MV-4-11 (cell line): ENCODE results near the gene COX19.

ENCODE experiments used
- DNase-seq: peaks from one replicate; lab custom pipeline; 2025; lab: John Stamatoyannopoulos, UW

The COX19 gene

DNA sequence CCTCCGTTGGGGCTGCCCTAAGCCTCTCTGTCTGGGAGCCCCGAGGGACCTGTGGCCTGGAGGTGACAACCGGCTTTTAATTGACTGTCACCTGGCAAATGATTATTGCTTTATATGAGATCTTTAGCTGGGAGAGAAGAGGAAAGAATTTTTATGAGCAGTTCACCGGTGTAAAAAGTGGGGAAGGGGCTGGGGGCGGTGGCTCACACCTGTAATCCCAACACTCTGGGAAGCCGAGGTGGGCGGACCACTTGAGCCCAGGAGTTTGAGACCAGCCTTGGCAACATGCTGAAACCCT lies 2.6 kb upstream of the COX19 start:
- DNase-seq: no peak

DNA sequence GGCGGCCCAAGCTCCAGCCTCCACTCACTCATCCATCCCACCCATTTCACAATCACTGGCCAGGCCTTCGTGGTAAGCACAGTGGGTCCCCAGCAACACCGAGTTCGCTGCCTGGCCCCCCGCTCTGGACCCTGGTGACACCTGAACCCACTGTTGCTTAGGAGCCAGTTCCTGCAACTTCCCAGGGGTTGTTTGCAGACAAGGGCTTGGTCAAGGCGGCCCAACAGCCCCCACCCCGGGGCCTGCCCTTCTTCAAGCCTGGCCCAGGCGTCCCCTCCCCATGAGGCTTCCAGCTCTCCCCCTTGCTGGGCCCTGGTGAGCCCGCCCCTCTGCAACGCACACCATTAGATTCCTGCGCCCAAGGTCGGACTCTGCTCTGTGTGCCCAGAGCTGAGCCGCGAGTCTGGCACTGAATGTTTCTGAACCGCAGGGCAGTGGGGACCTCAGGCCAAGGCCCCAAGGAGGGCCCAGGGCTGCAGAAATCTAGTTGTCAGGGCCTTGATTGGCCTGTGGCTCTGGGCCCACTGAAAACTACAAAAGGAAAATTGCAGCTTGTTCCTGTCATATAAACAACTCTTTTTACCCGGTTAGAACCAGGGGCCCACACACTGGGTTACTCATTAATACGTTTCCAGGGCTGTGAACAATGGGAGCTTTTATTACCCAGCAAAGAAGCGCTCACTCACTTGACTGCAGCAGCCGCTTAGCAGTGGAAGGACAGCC lies 2.1 kb upstream of the COX19 start:
- peak; percentile 37 for DNase-seq

DNA sequence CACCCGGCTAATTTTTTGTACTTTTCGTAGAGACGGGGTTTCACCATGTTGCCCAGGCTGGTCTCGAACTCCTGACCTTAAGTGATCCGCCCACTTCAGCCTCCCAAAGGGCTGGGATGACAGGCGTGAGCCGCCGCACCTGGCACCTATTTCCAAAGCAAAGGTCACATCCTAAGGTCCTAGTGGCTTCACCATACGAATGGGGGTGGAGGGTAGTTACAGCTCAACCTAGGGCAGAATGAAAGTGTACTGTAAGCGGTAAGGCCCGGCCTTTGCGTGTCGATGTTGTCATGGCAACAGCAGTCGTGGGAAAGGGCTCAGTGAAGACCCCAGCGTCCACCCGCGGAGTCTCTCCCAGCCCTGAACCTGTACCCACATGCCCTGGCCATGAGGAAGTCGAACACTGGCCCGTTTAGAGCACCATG lies 1.6 kb upstream of the COX19 start:
- no peak for DNase-seq

DNA sequence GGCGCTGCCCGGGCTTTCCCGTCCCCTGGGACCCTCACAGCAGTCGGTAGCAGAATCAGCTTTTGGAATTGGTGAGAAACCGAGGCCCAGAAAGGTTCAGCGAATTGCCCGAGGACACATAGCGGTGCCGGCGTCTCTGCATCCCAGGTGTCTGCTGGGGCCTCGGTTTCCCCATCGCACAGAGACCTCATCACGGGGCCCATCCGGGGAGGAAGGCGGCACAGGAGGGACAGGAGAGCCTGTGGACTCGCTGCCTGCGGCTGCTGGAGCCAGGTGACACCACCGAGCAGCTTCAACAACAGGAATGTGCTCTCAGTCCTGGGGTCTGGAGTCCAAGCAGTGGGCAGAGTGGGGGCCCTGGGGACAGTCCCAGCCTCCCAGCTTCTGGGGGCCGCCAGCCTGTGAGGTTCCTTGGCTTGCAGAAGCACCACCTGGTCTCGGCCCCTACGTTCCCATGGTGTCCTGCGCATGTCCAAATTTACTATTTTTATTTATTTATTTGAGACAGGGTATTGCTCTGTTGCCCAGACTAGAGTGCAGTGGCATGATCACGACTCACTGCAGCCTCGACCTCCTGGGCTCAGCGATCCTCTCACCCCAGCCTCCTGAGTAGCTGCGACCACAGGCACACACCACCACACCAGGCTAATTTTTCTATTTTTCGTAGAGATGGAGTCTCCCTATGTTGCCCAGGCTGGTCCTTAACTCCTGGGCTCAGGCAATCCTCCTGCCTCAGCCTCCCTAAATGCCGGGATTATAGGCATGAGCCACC lies 539 bp upstream of the COX19 start:
- DNase-seq: no peak

DNA sequence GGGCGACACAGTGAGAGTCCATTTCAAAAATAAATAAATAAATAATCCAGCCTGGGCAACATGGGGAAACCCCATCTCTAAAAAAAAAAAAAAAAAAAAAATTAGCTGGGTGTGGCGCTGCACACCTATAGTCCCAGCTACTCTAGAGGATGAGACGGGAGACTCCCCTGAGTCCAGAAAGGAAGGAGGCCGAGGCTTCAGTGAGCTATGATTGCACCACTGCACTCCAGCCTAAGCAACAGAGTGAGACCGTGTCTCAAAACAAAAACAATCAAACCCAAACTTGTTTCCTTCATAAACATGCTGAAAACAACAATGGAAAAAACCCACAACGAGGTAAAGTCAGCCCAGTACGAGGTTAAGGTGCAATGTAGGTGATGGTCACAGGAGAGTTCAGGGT lies 1.2 kb downstream of the COX19 start:
- peak; percentile 21 for DNase-seq

DNA sequence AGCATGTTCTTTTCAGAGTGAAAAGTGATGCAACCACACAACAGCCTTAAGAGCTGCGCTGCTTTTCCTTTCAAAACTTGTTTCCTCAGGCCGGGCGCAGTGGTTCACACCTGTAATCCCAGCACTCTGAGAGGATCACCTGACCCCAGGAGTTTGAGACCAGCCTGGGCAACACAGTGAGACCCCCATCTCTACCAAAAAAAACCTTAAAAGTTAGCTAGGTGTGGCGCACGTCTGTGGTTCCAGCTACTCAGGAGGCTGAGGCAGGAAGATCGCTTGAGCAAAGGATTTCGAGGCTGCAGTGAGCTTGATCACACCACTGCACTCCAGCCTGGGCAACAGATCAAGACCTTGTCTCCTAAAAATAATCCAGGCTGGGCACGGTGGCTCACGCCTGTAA lies 2.0 kb downstream of the COX19 start:
- no peak for DNase-seq

DNA sequence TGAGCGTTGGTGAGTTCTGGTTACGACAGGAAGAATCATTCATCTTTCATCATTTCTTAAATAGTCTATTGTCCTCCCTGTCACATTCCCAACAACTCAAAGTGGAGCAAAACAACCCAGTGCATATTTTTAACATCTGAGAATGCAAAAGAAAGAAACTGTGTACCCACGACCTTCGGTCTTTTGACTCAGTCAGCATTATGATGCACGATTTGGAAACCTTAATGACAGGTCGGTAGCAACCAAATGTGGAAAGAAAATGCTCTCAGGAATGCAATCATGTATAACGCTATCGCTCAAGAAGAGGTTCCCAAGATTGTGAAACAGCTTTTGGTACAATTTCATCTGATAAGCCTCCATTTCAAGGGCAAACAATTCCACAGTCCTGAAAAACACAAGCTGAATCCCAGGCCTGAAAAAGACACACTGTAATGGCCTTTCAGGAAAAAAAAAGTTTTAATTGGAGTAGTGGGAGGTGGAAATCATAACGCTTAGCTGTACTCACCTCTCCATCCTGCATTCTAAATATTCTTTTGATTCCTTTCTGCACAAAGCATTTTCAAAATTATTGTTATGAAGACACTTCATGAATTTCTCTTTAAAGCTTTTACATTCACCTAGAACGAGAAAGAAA lies 2.6 kb downstream of the COX19 start:
- DNase-seq: no peak

DNA sequence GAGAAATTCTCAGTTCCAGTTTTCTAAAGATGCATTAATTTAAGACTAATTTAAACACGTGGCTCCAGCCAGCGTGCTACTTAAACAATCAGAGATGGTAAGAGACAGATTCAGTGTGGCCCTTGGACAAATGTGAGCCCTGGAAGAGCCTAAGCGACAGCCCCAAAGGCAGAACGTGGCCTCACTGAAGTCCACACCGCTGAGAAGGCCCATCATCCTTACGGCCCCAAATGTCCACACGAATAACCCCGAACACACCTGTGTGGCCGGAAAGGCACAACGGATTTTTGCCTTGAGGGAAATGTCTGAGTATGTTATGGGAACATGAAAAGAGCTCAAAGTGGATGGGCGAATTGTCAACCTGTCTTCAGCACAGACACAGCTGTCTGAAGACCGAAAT lies 3.2 kb downstream of the COX19 start:
- no peak for DNase-seq

DNA sequence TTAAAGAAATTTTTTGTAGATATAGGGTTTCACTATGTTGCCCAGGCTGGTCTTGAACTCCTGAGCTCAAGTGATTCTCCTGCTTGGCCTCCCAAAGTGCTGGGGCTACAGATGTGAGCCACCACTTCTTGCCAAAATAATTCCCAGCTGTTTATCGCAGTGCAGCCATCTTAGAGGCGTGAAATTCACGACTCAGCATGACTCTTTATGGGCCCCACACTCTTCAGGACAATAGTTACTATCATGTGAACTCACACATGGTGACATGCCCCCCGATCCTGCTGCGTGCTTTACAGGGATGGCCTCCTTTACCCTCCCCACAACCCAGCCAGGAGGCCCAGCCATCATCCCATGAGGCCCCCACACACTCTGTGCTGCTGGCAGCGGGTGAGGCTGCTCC lies 4.6 kb downstream of the COX19 start:
- no peak for DNase-seq

DNA sequence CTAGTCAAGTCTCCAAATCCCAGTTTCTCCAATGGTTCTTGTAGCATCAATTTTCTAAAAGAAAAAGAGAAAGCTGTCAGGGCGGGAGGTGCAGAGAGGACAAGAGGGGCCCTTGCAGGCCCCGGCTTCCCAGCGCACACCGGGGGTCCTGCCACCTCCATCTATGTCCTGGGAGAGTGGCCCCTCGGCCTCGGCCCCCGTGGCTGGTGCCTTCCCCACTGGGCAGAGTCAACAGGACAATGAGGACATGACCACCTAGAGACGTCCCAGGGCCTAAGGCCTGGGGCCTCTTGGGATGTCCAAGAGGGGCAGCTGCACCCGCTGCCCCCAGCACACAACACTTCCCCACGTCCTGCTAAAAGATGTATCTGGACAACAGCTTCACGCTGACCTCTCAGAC lies 5.9 kb downstream of the COX19 start:
- DNase-seq: no peak

DNA sequence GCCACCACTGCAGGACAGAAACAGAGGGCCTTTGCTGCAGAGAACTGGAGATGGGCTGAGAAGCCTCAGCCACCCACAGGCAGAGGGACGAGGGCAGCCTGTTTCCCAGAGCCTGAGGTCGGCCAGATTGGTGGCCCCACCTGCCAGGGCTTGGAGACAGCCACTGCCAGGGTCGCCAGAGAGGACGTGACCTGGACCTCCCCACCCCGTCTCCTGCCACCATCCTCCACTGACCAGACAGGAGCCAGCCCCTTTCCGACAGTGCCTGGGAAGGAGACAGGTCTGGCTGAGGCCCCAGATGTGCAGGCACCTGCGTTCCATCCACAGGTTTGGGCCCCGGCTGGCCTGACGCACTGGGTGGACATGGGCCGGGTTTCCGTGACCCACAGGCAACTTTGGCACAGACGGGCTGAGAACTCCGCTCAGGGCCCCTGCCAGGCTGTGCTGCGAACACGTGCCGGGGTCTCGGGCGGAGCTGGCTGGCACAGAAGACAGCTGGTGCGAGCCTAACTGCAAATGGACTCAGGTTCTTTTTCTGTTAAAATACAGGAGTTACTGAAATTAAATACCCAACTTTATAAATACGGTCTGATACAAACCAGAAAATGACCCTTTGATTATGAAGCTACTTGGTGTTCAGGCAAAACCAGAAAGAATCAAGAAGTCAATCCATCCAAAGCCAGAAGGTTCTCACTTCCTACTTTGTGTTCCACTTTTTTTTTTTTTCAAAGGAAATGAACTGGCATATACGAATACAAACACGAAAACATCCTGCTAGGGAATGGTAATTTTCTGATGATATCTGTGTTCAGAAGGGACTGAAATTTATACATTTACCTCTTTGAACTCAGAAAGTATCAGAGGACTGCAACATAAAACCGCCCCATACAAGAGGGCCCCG lies 6.9 kb downstream of the COX19 start:
- peak; percentile 69 for DNase-seq

DNA sequence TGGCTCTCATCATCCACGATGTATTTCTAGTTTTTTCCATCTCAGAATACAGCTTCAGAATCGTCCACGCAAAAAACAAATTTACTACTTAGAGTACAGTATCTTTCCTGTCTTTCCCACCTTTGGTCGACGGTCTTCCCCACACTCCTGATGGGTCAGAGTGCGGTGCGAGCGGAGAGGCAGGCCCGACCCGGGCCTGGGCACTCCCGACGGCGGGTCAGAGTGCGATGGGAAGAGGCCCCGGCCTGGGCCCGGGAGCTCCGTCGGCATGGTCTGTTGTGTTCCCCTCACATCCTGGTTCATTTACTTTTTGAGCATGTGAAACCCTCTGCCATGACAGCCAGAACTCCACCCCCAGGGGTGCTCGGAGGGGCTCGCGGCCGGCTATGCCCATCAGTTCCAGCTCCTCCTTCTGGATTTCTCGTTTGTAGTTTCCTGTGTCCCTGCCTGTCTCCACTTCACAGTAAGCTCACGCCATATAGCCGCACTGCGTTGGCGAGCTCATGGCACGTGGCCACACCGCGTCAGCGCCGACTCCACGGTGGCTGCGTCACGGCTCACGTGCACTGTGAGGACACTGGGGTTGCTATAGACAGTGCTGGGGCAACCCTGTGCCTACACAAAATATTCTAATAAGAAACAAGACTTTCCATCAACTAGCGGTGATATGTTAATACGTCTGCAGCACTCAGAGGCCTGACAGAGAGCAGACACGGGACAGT lies 7.8 kb downstream of the COX19 start:
- DNase-seq: no peak

DNA sequence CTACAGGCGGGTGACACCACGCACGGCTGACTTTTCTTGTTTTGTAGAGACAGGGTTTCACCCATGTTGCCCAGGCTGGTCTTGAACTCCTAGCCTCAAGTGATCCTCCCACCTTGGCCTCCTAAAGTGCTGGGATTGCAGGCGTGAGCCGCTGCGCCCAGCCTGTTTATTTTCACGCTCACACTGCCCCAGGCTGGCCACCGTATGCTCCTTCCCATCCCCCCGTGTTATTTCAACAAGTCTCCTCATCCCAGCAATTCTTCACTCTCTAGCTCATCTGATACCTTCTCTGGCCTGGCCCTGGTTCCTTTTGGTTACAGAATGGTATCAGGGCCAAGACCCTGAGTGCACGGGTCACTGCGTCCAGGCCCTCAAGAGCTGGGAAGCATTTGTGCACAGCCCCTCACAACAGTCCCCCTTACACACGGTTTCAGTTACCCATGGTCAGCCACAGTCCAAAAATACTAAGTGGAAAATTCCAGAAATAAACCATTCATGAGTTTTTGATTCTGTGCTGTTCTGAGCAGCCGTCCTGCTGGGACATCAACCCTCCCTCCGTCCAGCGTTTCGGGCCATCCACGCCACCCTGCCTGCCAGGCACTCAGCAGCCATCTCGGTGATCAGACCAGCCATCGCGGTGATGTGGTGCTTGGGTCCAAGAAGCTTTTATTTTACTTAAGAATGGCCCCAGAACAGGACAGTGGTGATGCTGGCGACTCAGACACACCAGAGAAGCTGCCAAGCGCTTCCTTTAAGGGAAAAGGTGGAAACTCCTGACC lies 8.9 kb downstream of the COX19 start:
- no peak for DNase-seq

DNA sequence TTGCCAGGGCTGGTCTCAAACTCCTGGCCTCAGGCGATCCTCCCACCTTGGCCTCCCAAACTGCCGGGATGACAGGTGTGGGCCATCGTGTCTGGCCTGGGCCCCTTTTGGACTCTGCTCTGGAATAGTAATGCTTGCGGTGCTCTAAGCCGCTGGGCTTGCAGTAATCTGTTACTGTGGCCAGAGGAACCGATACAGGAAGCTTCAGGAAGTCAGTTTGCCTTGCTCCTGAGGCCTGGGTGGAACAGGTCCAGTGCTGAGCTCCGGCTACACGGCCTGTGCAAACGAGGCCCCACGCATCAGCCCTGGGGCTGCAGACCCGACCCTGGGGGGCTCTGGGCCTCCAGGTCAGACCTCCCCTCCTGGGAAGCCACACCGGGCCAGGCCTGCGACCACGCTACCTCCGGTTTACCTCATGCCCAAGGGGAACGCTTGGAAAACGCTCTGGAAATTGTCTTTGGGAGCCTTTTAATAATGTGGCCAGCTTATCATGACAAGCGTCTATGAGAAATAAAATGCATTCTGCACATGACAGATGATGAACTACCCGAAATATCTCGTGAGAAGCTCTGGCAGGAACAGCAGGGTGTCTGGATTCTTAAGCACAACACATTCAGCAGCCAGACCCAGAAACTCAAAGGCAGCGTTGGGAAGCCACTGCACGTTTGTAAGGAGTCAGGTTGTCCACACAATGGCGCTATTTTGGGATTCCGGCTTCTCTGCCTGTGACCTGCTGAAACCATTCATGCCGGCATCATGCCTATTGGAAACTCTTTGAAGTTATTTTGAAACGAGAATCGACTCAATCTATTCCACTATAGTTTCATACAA lies 10.7 kb downstream of the COX19 start:
- peak; percentile 85 for DNase-seq

DNA sequence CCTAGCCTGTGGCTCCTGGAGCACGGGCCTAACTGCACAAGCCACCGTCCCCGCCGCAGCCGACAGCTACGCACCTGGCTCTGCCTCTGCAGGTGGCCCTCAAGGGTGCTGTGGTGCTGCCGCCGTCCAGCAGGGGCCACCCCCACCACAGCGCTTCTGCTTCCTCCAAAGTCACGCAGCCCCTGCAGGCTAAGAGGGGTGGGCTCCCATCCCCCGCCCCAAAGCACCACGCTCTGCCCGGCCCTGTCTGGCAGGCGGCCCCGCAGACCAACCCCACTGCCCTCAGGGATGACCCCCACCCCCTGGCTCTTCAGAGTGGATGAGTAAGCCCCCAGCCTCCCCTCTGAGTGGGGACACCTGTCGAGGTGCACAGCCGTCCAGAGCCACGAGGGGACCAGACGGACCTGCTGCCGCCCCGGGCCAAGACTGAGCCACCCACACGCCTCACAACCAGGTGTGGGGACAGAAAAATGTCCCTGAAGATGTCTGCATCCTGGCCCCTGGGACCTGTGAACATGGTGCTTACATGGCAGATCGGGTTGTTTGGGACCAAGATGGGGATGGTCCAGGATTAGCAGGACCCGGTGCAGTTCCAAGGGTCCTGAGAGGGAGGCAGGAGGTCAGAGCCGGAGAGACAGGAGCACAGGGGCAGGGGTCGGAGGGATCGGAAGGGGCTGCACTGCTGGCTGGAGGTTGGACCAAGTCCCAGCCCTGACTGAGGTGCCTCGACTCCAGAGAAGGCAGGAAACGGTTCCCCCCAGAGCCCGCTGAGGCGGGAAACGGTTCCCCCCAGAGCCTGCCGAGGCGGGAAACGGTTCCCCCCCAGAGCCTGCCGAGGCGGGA lies 11.9 kb downstream of the COX19 start:
- no peak for DNase-seq

DNA sequence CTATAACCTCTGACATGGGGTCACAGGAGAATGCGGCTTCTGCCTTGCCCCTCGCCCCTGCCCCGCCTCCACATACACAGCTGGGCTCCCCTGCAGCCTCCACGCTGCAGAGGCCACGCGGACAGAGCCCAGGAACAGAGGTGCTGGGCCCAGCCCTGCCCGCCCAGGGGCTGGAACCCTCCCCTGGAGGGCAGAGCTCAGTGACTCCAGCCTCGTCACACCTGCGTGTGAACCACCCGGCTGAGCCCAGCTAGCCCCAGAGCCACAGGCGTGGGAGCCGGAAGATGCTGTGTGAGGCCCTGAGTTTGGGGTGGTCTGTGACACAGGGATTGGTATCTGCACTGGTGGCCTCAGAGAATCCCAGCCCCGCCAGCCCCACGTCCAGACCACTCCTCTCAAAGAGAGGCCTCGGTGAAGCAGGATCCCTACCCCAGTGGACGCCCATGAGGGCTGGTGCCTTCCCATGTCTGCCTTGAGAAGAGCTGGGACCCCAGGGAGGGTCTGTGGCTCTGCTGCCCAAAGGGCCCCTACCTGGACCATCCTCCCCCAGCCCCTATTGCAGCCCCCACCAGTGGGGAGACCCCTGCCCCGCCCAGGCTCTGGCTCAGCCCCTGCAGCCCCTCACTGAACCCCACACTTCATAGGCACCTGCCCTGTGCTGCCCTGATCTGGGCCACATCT lies 12.8 kb downstream of the COX19 start:
- DNase-seq: no peak

DNA sequence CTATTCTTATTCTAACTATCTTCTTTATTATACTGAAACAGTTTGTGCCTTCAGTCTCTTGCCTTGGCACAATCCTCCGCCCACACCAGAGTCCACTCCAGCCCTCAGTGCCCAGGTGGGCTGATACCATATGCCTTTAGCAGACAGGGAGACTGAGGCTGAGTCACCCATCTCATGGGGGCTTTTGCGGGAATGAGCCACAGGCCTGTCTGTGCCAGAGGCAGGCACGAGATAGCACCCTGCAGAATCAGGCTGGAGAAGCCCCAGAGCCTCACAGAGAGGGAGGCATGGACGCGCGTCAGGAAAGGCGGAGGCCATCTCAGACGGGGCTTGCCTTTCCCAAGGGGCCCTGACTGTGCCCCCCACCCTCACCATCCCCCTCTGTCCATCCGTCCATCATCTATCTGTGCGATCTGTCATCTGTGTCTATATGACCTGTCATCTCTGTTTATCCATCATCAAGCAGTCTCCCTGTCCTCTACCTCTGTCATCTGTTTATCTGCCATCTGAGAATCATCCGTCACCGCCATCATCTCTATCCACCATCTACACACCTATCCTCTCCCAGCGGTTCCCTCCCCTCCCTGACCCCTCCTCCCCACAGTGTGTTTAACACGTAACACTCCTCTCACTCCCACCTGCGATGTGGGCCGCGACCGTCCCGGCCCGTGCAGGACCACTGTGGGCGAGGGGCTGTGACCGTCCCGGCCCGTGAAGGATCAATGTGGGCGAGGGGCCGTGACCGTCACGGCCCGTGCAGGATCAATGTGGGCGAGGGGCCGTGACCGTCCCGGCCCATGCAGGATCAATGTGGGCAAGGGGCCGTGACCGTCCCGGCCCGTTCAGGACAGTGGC lies 13.6 kb downstream of the COX19 start:
- no peak for DNase-seq

DNA sequence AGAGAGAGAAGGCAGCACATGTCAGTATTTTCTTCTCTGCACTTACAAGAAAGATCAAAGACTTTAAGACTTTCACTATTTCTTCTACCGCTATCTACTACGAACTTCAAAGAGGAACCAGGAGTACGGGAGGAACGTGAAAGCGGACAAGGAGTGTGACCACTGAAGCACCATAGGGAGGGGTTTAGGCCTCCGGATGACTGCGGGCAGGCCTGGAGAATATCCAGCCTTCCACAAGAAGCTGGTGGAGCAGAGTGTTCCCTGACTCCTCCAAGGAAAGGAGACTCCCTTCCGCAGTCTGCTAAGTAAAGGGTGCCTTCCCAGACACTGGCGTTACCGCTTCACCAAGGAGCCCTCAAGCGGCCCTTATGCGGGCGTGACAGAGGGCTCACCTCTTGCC lies 14.4 kb downstream of the COX19 start:
- DNase-seq: peak; percentile 81
